Measurements from ENCODE around the gene PDGFD.

PDGFD gene

GRCh38 chr11:103883291-103883690 is 280.7 kb downstream of the PDGFD start:
- H3K4me1 ChIP-seq (ENCODE audit: low read length) = peaks cover 16% of the 10 kb centered on the region
- H4K20me1 ChIP-seq (ENCODE audit: insufficient read depth, low read length) = no peaks in the 10 kb centered on the region
- H3K4me2 ChIP-seq (ENCODE audit: low read length) = no peak overlapping the region
- no peak overlapping the region for H3K9ac ChIP-seq (ENCODE audit: low read length)
- H3K36me3 ChIP-seq (replicated peaks; ENCODE audit: low read depth, low read length) = no peaks in the 10 kb centered on the region
- no peak overlapping the region for H3K4me3 ChIP-seq (ENCODE audit: low read length)
- H3K27me3 ChIP-seq (ENCODE audit: low read depth, low read length) = peaks cover 19% of the 10 kb centered on the region
- H3K9me3 ChIP-seq (ENCODE audit: insufficient read depth, low read length) = no peaks in the 10 kb centered on the region
- no peak overlapping the region for H3K27ac ChIP-seq (ENCODE audit: low read length)
- no peak for TF ChIP-seq CTCF (IDR thresholded peaks at IDR 0.05; ENCODE audit: low read depth, low read length)
- TF ChIP-seq EZH2phosphoT487 (IDR thresholded peaks at IDR 0.05; ENCODE audit: low read depth) = no peak
- no peaks in the 10 kb centered on the region for H3K79me2 ChIP-seq (ENCODE audit: low read length)
- no peak overlapping the region for H2AFZ ChIP-seq (ENCODE audit: low read depth, low read length)

- Histone ChIP-seq H3K79me2 (ENCODE audit: low read length) (no peaks in the 10 kb centered on the region), H3K4me1 (ENCODE audit: low read length) (peaks cover 10% of the 10 kb centered on the region), H3K27ac (ENCODE audit: low read length) (no peak overlapping the region), H2AFZ (ENCODE audit: low read depth, low read length) (no peak overlapping the region), H3K9ac (ENCODE audit: low read length) (no peak overlapping the region), H3K4me2 (ENCODE audit: low read length) (no peak overlapping the region), H4K20me1 (ENCODE audit: insufficient read depth, low read length) (no peaks in the 10 kb centered on the region), H3K27me3 (ENCODE audit: low read depth, low read length) (peaks cover 11% of the 10 kb centered on the region), H3K9me3 (ENCODE audit: insufficient read depth, low read length) (no peaks in the 10 kb centered on the region), H3K36me3 (replicated peaks; ENCODE audit: low read depth, low read length) (no peaks in the 10 kb centered on the region), H3K4me3 (ENCODE audit: low read length) (no peak overlapping the region)
- no peak for TF ChIP-seq EZH2phosphoT487 (IDR thresholded peaks at IDR 0.05; ENCODE audit: low read depth)
- TF ChIP-seq CTCF (IDR thresholded peaks at IDR 0.05; ENCODE audit: low read depth, low read length) = no peak
These were observed 282.4 kb downstream of the PDGFD start for GRCh38 chr11:103881584-103881983.

- H3K9ac ChIP-seq (ENCODE audit: low read length) = no peak overlapping the region
- TF ChIP-seq CTCF (IDR thresholded peaks at IDR 0.05; ENCODE audit: low read depth, low read length) (no peak), EZH2phosphoT487 (IDR thresholded peaks at IDR 0.05; ENCODE audit: low read depth) (no peak)
- H3K9me3 ChIP-seq (ENCODE audit: insufficient read depth, low read length) = no peaks in the 10 kb centered on the region
- no peak overlapping the region for H3K4me2 ChIP-seq (ENCODE audit: low read length)
- H2AFZ ChIP-seq (ENCODE audit: low read depth, low read length) = no peak overlapping the region
- H3K79me2 ChIP-seq (ENCODE audit: low read length) = no peaks in the 10 kb centered on the region
- H3K27me3 ChIP-seq (ENCODE audit: low read depth, low read length) = peaks cover 5% of the 10 kb centered on the region
- H3K27ac ChIP-seq (ENCODE audit: low read length) = no peak overlapping the region
- no peaks in the 10 kb centered on the region for H4K20me1 ChIP-seq (ENCODE audit: insufficient read depth, low read length)
- peaks cover 14% of the 10 kb centered on the region for H3K4me1 ChIP-seq (ENCODE audit: low read length)
- no peaks in the 10 kb centered on the region for H3K36me3 ChIP-seq (replicated peaks; ENCODE audit: low read depth, low read length)
- H3K4me3 ChIP-seq (ENCODE audit: low read length) = no peak overlapping the region
These were observed 283.0 kb downstream of the PDGFD start for GRCh38 chr11:103880968-103881367.

GRCh38 chr11:103878646-103879045 is 285.3 kb downstream of the PDGFD start:
- Histone ChIP-seq H3K4me3 (ENCODE audit: low read length) (no peak overlapping the region), H3K9me3 (ENCODE audit: insufficient read depth, low read length) (no peaks in the 10 kb centered on the region), H3K79me2 (ENCODE audit: low read length) (no peaks in the 10 kb centered on the region), H3K4me2 (ENCODE audit: low read length) (no peak overlapping the region), H4K20me1 (ENCODE audit: insufficient read depth, low read length) (no peaks in the 10 kb centered on the region), H3K36me3 (replicated peaks; ENCODE audit: low read depth, low read length) (no peaks in the 10 kb centered on the region), H3K27me3 (ENCODE audit: low read depth, low read length) (no peaks in the 10 kb centered on the region), H3K27ac (ENCODE audit: low read length) (no peak overlapping the region), H2AFZ (ENCODE audit: low read depth, low read length) (no peak overlapping the region), H3K9ac (ENCODE audit: low read length) (no peak overlapping the region), H3K4me1 (ENCODE audit: low read length) (peaks cover 16% of the 10 kb centered on the region)
- TF ChIP-seq CTCF (IDR thresholded peaks at IDR 0.05; ENCODE audit: low read depth, low read length) = no peak
- no peak for TF ChIP-seq EZH2phosphoT487 (IDR thresholded peaks at IDR 0.05; ENCODE audit: low read depth)

Data from OCI-LY3 (cell line).